ENCODE data around the gene LRCH1.

DNA sequence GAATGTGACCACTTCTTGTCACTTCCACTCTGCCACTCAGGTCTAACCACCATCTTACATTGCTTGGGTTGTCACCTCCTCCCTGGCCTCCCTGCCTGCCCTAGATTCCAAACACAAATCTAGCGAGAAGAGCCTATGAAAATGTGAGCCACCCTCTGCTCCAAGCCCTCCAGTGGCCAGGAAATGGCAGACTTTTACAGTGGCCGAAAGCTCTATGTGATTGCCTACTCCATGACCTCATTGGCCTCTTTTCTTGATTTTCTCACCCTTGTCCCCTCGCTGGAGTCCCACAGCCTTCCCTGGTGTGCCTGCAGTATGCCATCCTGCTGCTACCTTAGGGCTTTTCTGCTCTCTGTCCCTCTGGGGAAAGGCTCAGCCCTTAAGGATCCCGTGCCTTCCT, 84.2 kb downstream of the LRCH1 start:
- no peak for TF ChIP-seq CTCF (IDR thresholded peaks at IDR 0.05; ENCODE audit: low read depth, low read length, missing input control)
- no peak for TF ChIP-seq JUND (IDR thresholded peaks at IDR 0.05)
- TF ChIP-seq REST (IDR thresholded peaks at IDR 0.05), result no peak
- no peak for TF ChIP-seq GABPA (IDR thresholded peaks at IDR 0.05 in 1 of 2, conservative IDR thresholded peaks at IDR 0.05 in 1 of 2)
- no peak for TF ChIP-seq RAD21 (IDR thresholded peaks at IDR 0.05)
- TF ChIP-seq FOXA2 (IDR thresholded peaks at IDR 0.05), result no peak
- no peak for TF ChIP-seq MAX (IDR thresholded peaks at IDR 0.05)
- no peak for TF ChIP-seq RXRA (IDR thresholded peaks at IDR 0.05)
- TF ChIP-seq ATF3 (IDR thresholded peaks at IDR 0.05), result no peak
- TF ChIP-seq EGR1 (IDR thresholded peaks at IDR 0.05; ENCODE audit: low read depth in 2 of 2), result no peak
- TF ChIP-seq HNF4A (conservative IDR thresholded peaks at IDR 0.05), result no peak
